COR-L47 (cell line): ENCODE measurements around the gene NME8.

Source experiments
- DNase-seq: peaks from one replicate; lab custom pipeline; 2025; lab: John Stamatoyannopoulos, UW

Gene NME8

GRCh38 chr7:37901236-37901827 lies 52.9 kb downstream of the NME8 start:
- no peak for DNase-seq

GRCh38 chr7:37901890-37902524 lies 53.6 kb downstream of the NME8 start:
- DNase-seq, result no peak

DNA sequence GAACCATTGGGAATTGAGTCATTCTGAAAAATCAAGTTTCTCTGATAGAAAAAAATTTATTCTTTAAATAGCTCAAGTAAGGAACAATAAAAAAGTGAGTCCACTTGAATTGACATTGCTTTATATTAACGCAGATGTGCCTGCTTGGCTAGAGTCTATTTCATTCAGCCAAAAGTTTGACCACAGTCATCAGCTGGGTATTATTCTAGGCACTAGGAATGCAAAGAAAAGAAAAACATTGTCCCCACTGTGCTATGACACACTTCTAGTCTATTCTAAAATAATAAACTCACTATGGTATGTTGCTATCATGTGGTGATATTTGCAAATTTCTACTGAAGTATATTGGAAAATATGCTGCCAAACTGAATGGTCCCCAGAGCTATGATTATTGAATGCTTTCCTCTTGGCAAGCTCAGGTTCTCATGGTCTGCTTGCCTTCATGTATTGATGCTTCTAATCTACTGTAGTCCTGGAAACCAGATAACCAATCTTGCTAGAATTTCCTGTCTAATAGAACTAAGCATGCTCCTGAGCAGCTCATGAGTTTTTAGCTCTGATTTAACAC lies 59.9 kb downstream of the NME8 start:
- DNase-seq, result no peak

GRCh38 chr7:37912756-37913155 lies 64.4 kb downstream of the NME8 start:
- no peak for DNase-seq

GRCh38 chr7:37915438-37915837 lies 67.0 kb downstream of the NME8 start:
- DNase-seq, result no peak

- no peak for DNase-seq
Observed at GRCh38 chr7:37916017-37916672, 67.7 kb downstream of the NME8 start.

GRCh38 chr7:37916673-37917660 lies 68.6 kb downstream of the NME8 start, which contains the start of gene SFRP4:
Gene SFRP4 (minus strand): TSS chr7:37916817. CDS start chr7:37916537, 280 bp downstream.
- DNase-seq, result peak; percentile 32

GRCh38 chr7:37918526-37918925 lies 70.1 kb downstream of the NME8 start:
- DNase-seq, result no peak

GRCh38 chr7:37920305-37920848 lies 72.0 kb downstream of the NME8 start, which contains the start of gene EPDR1:
Gene EPDR1 (plus strand): TSS chr7:37920640. CDS start chr7:37920940, 300 bp downstream.
- peak; percentile 54 for DNase-seq

DNA sequence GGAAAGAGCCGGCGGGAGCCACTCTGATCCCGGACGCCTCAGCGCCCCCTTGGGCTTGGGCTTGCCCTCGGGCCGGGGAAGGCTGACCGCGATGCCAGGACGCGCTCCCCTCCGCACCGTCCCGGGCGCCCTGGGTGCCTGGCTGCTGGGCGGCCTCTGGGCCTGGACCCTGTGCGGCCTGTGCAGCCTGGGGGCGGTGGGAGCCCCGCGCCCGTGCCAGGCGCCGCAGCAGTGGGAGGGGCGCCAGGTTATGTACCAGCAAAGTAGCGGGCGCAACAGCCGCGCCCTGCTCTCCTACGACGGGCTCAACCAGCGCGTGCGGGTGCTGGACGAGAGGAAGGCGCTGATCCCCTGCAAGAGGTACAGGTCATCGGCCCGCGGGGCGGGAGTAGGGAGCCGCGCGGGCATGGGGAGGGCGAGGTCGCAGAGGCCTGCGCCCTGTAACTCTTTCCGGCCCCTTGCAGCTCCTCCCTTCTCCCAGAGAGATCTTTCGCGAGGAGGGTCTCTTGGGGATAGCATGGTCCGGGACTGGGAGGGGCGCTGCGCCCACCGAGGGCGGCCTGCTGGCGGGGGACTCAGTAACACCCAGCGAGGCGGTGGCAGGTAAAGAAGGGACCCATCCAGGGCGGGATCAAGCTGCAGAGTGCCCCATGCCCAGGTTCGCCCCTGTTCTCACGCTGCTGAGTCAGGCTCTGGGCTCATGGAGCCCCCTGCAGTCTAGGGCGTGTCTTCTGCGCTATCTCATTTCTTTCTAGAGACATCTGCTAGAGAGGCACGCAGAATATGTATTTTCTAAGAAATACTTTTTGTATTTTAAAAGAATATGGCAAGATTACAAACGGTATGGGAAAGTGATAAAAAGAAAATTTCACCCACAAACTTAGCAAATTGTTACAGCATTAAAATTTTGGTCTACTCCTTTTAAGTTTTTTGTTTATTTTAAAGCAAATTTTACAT lies 72.7 kb downstream of the NME8 start:
- DNase-seq, result peak; percentile 20

GRCh38 chr7:37921876-37922275 lies 73.5 kb downstream of the NME8 start:
- no peak for DNase-seq

- DNase-seq, result no peak
Observed at GRCh38 chr7:37923996-37924395, 75.6 kb downstream of the NME8 start.

DNA sequence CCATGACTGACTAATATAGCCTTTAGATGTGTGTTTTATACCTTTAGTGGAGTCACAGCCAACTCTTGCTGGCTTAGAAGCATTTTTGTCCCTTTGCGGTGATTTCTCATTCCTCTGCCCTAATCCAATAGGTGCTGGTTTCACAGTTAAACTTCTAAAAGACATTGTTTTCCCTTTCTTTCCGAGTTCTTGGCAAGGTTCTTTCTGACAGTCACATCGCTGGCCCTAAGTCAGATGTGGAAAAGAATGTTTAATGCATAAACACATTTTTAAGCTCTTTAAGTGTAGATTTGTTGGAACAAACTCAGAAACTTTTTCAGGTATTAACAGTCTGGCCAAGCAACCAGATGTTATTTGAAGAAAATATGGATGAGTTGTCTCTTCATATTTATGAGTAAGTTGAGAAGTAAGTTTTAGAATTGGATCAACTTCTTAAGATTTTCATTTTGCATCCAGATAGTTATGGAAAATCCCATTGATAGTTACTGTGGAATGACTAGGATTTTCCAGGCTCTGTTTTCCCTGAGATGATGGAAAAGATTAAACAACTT lies 76.2 kb downstream of the NME8 start:
- no peak for DNase-seq

DNA sequence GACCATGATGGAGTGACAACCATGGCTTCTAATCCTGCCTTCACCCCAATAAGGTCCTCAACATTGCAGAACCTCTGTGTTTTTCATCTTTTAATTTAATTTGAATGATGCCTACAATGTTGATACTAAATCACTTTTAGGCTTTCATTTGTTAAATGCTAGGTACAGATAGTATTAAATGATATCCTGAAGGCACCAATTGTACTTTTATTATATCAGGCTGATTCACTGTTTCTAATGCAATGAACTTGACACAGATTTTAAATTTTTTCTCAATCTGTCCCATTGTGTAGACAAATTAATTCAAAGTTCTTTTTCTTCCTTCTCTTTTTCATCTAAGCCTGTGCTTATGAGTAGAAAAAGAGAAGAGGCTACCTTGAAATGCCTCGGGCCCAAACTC lies 77.2 kb downstream of the NME8 start:
- DNase-seq, result no peak

DNA sequence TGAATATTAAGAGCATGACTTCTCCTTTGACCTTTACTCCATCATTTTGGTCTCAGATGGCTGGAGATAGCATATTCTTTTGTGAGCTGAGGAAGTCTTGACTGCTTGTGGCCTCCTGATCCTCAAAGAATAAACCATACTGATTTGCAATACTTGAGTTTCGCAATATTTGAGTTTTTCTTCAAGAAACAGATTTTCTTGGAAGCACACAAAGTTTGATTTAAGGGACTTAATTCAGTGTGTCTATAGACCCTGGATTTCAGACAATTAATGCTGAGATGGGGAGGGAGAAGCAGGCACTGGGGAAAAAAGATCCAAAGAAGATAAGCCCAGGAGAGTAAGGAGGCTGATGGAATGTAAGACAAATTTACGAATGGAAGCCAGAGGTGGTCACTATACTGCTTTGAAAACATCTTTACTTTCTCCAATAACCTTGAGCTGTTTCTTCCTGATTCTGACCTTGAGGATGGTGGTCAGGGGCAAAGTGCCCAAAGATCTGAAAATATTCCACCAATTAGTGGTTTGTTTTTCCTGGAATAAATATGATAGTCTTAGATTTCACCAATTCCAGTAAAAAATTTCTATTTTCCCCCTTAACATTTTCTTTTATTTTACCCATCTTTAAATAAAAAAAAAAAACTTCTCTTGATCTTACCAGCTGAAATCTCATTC lies 79.5 kb downstream of the NME8 start:
- no peak for DNase-seq

- DNase-seq, result no peak
Observed at GRCh38 chr7:37928878-37929277, 80.5 kb downstream of the NME8 start.

DNA sequence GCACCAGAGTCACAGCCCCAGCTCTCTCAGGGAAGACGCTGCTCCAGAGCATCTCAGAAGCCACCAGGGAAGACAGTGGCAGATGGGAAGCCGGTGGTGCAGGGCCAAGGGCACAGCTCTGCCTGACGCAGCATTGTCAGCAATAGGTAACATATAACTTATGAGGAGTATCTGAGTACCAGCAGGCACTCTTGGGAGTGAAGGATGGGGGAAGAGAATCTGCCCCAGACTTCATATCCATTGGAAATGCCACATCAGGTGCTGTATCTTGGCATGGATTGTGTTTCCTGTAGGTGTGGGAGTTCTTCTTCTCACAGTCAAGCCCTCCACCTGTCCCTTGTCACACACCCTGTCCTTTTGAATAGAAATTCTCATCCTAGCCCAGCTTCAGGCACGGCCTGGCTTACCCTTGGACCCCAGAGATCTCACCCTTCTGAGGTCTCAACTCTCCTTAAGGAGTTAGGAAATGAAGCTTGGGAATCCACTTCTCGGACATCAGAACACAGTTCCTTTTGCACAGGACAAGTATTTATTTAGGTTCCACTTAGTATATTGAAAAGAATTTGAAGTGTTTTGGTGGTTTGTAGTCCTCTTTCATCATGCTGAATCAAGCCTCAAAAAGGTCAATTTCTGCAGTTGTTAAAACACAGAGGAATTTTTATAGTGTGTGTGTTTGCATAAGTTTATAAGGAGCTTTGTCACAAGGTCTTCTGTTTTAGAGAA lies 82.0 kb downstream of the NME8 start:
- DNase-seq, result no peak

DNA sequence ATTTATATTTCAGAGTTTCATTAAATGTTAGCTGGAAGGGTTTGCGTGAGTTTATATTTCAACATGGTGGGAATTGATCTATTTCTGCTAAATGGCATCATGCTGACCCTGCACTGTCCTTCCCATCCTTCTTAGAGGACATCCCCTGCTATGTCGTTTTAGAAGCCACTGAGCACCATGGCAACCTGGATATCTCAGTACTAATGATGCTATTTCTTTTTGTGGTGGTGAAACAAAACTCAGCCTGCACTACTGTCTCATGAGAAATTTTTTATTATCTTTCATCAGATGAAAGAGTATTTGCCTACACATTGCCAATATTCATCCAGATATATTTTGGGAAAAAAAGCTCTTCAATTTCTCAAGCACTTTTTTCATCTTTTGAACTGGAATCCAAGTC lies 84.1 kb downstream of the NME8 start:
- no peak for DNase-seq
